Common myeloid progenitor, CD34-positive (primary cell): ENCODE measurements around the gene CDC42BPB.

Source experiments
- CTCF ChIA-PET: fragments of 350-600 bp; sonication (Branson Sonifier 250); formaldehyde crosslinking; loops from one replicate; lab custom pipeline; 2021; ENCODE audit warnings: antibody characterized with exemption; lab: Charles Lee
- POLR2A ChIA-PET: fragments of 350-600 bp; sonication (Branson Sonifier 250); formaldehyde crosslinking; loops from one replicate; lab custom pipeline; 2021; ENCODE audit warnings: antibody characterized with exemption; lab: Charles Lee
- DNase-seq, 3 donors: peaks; one replicate each; pipeline versions ENCODE4 v3.0.0 to v3.0.0-alpha.2; 2013
- H3K27ac ChIP-seq, 2 experiments: 1 replicate in 1 of 2; 2 replicates in 1 of 2; pipeline ENCODE4 v1.7.0; 2013; ENCODE audit warnings: inconsistent platforms in 2 of 2, low read length in 2 of 2, mild to moderate bottlenecking in 2 of 2, low read depth in 1 of 2, moderate library complexity in 1 of 2; ENCODE audit not compliant: severe bottlenecking in 2 of 2, insufficient read depth in 1 of 2, poor library complexity in 1 of 2
- H3K27me3 ChIP-seq, 5 experiments: replicated peaks in 2 of 5; 1 replicate in 3 of 5; 2 replicates in 2 of 5; pipeline versions ENCODE4 v1.6.1 to v1.7.0; 2013; ENCODE audit warnings: low read length in 4 of 5, mild to moderate bottlenecking in 2 of 5, moderate library complexity in 2 of 5, inconsistent platforms in 1 of 5; ENCODE audit not compliant: insufficient read depth in 5 of 5, control insufficient read depth in 4 of 5
- H3K36me3 ChIP-seq, 4 experiments: 1 replicate in 2 of 4; 2 replicates in 2 of 4; pipeline versions ENCODE4 v1.6.1 to v1.7.0; 2013; ENCODE audit warnings: low read length in 3 of 4, control low read depth in 1 of 4, mild to moderate bottlenecking in 1 of 4; ENCODE audit not compliant: control insufficient read depth in 4 of 4, insufficient read depth in 4 of 4
- H3K4me1 ChIP-seq, 4 experiments: 1 replicate in 3 of 4; 2 replicates in 1 of 4; pipeline versions ENCODE4 v1.6.1 to v1.7.1; 2013; ENCODE audit warnings: low read length in 3 of 4, mild to moderate bottlenecking in 3 of 4, control low read depth in 1 of 4, inconsistent platforms in 1 of 4, moderate library complexity in 1 of 4; ENCODE audit not compliant: control insufficient read depth in 4 of 4, insufficient read depth in 4 of 4; ENCODE audit errors: control extremely low read depth in 1 of 4
- H3K4me3 ChIP-seq, 7 experiments: 1 replicate in 4 of 7; 2 replicates in 3 of 7; pipeline versions ENCODE4 v1.5.1 to v1.7.0; 2013; ENCODE audit warnings: mild to moderate bottlenecking in 7 of 7, low read length in 6 of 7, moderate library complexity in 6 of 7, inconsistent platforms in 2 of 7, low read depth in 2 of 7, control low read depth in 1 of 7; ENCODE audit not compliant: insufficient read depth in 4 of 7, control insufficient read depth in 1 of 7; ENCODE audit errors: extremely low read depth in 1 of 7
- H3K9me3 ChIP-seq, 5 experiments: 1 replicate in 4 of 5; 2 replicates in 1 of 5; pipeline versions ENCODE4 v1.6.1 to v1.7.1; 2013; ENCODE audit warnings: low read length in 4 of 5, mild to moderate bottlenecking in 2 of 5, inconsistent platforms in 1 of 5, low read depth in 1 of 5, moderate library complexity in 1 of 5; ENCODE audit not compliant: control insufficient read depth in 4 of 5, insufficient read depth in 2 of 5; ENCODE audit errors: control extremely low read depth in 1 of 5
- WGBS: methylation state at CpG from one replicate; pipeline ENCODE4 v1.1.5; 2013; ENCODE audit not compliant: insufficient coverage; 5-methylcytosine and 5-hydroxymethylcytosine counted together

The CDC42BPB gene

DNA sequence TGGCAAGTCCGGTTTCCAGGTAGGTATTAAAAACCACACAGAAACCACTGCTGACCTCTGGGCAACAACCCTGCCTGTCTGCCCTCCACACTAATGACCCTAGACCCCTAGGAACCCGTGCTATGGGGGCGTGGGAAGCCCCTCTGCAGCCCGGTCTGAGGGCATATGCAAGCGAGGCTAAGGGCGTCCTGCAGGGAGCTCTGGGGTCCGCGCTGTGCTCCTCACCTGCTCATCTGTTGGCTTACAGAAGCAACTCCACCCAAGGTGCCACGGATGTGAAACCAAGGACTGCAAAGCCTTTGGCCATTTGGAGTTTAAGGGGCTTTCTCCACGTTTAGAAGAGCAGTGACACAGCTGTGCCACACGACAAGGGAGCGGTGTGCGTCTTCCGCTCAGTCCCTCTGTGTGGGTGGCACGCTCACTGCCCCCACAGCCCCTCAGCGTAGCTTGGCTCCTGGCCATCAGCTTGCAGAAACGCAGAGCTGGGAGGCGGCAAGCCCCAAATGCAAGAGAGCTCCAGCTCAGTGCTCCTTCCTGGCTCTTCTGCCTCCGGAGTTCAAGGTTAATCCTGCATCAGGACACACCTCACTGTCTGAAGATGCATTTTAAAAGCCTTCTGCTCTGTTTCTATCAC lies 116.5 kb downstream of the CDC42BPB start:
- CTCF ChIA-PET = no interaction called here
- 96% methylated on average over 19 of the region's 19 CpGs for WGBS

DNA sequence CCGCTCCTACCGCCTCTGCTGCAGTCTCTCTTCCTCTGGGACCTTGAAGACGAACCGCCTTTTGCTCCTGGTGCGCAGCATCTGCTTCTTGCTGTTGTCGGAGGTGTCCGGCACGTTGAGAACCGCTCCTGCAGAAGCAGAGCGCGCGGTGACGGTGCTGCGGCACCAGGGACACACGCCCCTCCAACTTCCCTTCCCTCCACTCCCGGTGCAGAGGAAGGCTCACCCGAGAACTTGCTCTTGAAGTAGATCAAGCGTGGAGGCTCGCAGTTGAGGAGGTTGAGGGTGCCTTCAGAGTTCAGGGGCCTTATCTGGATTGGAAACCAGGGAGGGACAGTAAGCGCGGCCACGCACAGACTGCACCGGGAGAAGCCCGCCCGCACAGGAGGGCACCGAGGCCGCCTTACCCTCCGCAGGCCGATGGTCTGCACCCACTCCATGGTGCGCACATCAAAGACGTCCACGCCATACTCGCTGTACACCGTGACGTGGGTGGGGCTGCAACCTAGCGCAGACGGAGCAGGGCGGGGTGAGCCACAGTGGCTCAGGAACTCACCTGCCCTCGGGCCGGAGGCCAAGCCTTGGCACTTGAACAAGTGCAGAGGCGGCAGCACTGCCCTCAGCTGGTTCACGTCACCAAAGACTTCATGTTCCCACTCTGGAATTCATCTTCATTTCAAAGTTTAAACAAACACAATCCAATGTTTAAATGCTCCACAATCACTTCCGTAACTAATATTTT lies 117.4 kb downstream of the CDC42BPB start:
- Histone ChIP-seq H3K9me3 (no peaks in the 10 kb centered on the region), H3K27me3 (no peaks in the 10 kb centered on the region), H3K36me3 (peaks cover 0 to 13% (median 4%) of the 10 kb centered on the region in 4 experiments), H3K4me3 (no peak overlapping the region), H3K27ac (no peak overlapping the region), H3K4me1 (no peaks in the 10 kb centered on the region)
- ChIA-PET POLR2A (no interaction called here), CTCF (no interaction called here)
- WGBS = over 99% methylated on average over 38 of the region's 43 CpGs
- DNase-seq = no peak

More for the DNA sequence above, 116.5 kb downstream of the CDC42BPB start:
- H3K9me3 ChIP-seq = no peaks in the 10 kb centered on the region
- POLR2A ChIA-PET = no interaction called here
- no peak overlapping the region for H3K4me3 ChIP-seq
- H3K4me1 ChIP-seq = no peaks in the 10 kb centered on the region
- DNase-seq = no peak
- H3K27ac ChIP-seq = no peak overlapping the region
- H3K36me3 ChIP-seq = peaks cover 0 to 18% (median 4%) of the 10 kb centered on the region in 4 experiments
- no peaks in the 10 kb centered on the region for H3K27me3 ChIP-seq

GRCh38 chr14:102939329-102939728 lies 118.0 kb downstream of the CDC42BPB start:
- Histone ChIP-seq H3K27me3 (no peaks in the 10 kb centered on the region), H3K4me1 (no peaks in the 10 kb centered on the region), H3K4me3 (no peak overlapping the region), H3K9me3 (no peaks in the 10 kb centered on the region), H3K27ac (no peak overlapping the region), H3K36me3 (peaks cover 0 to 12% (median 4%) of the 10 kb centered on the region in 4 experiments)
- CTCF ChIA-PET = no interaction called here
- WGBS = 98% methylated on average over 18 of the region's 18 CpGs
- POLR2A ChIA-PET = no interaction called here
- no peak for DNase-seq

GRCh38 chr14:102938191-102938590 lies 119.2 kb downstream of the CDC42BPB start:
- 97% methylated on average over 7 of the region's 12 CpGs for WGBS
- ChIA-PET CTCF (no interaction called here), POLR2A (interaction anchor here (0.6 kb wide), 1 partner anchor 122 kb away, joined by 3 read pairs; no protein-coding TSS in a partner anchor)
- Histone ChIP-seq H3K4me3 (no peak overlapping the region), H3K9me3 (no peaks in the 10 kb centered on the region), H3K36me3 (peaks cover 0 to 5% (median 3%) of the 10 kb centered on the region in 4 experiments), H3K4me1 (no peaks in the 10 kb centered on the region), H3K27me3 (no peaks in the 10 kb centered on the region), H3K27ac (no peak overlapping the region)
- no peak for DNase-seq

DNA sequence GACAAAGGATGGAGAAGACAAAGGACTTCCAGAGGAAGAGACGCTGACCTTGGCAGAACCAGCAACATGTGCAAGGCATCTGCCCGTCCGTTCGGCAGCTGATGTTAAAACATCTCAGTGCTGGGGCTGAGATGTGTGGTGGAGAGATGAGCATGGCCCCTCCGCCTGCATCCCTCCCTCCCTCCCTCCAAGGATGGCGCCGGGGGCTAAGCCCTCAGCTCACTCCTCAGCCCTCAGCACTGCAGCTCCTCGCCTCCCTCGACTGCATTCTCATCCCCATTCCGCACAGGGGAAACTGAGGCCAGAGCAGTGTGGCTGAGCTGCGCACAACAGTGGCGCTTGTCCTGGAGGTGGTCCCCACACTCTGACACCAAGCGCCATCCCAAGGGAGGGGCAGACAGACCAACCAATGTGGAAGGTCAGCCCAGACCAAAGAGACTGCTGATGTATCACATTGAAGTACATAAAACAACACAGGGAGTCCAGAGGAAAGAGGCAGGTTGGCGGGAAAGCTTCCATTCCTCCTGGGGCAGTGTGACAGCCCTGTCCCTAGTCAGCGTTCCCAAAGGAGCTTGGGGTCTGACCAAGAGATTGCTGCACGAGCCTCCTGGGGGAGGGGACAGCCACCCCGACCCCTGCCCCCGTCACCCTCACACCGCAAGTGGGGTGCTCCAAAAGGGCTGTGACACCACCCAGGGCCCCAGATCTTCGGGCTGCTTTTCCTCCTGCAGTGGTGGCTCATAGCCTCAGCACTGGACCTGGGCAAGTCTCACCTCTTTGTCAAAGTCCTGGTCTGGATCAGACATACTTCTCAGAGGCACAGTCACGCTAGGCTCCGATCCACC lies 119.8 kb downstream of the CDC42BPB start:
- ChIA-PET POLR2A (no interaction called here), CTCF (no interaction called here)
- H3K27ac ChIP-seq = no peak overlapping the region
- H3K36me3 ChIP-seq = peaks cover 0 to 6% (median 4%) of the 10 kb centered on the region in 4 experiments
- H3K4me1 ChIP-seq = no peaks in the 10 kb centered on the region
- no peaks in the 10 kb centered on the region for H3K27me3 ChIP-seq
- WGBS = over 99% methylated on average over 18 of the region's 22 CpGs
- DNase-seq = no peak
- no peak overlapping the region for H3K4me3 ChIP-seq
- no peaks in the 10 kb centered on the region for H3K9me3 ChIP-seq

- WGBS = no CpG with 5 or more reads among the region's 4 CpGs
- Histone ChIP-seq H3K9me3 (no peaks in the 10 kb centered on the region), H3K36me3 (peaks cover 0 to 6% (median 4%) of the 10 kb centered on the region in 4 experiments), H3K27me3 (peaks cover 0 to 13% (median 7%) of the 10 kb centered on the region in 5 experiments), H3K4me1 (no peaks in the 10 kb centered on the region), H3K27ac (no peak overlapping the region), H3K4me3 (no peak overlapping the region)
- CTCF ChIA-PET = interaction anchor here (1.1 kb wide), 1 partner anchor 32 kb away, joined by 4 read pairs; no protein-coding TSS in a partner anchor
- no peak for DNase-seq
- POLR2A ChIA-PET = no interaction called here
Observed at GRCh38 chr14:102935756-102936155, 121.6 kb downstream of the CDC42BPB start.
